Fibroblast of lung (primary cell): ENCODE data around the gene TCEA3. TPM values are rescaled to one million over a fixed set of nuclear protein-coding genes. Genes with fewer than 3 reads are reported as not detected.

Experiments used
- DNase-seq, 2 donors: peaks; one replicate each; pipeline versions ENCODE4 v3.0.0 to v3.0.0-alpha.2; 2010; ENCODE audit warnings: low read depth in 2 of 2
- H2AFZ ChIP-seq: 2 replicates; pipeline ENCODE4 v1.5.1; 2012; ENCODE audit warnings: low read length, control low read depth, inconsistent platforms
- H3K27ac ChIP-seq: 2 replicates; pipeline ENCODE4 v1.5.1; 2011; ENCODE audit warnings: low read length, control low read depth; ENCODE audit not compliant: insufficient read depth
- H3K27me3 ChIP-seq: 2 replicates; pipeline ENCODE4 v1.5.1; 2011; ENCODE audit warnings: mild to moderate bottlenecking, low read length; ENCODE audit not compliant: control insufficient read depth, insufficient read depth
- H3K36me3 ChIP-seq: 2 replicates; pipeline ENCODE4 v1.5.1; 2011; ENCODE audit warnings: low read length; ENCODE audit not compliant: control insufficient read depth, insufficient read depth
- H3K4me1 ChIP-seq: 2 replicates; pipeline ENCODE4 v1.5.1; 2011; ENCODE audit warnings: low read length; ENCODE audit not compliant: control insufficient read depth, insufficient read depth; ENCODE audit errors: extremely low read depth
- H3K4me2 ChIP-seq: 2 replicates; pipeline ENCODE4 v1.5.1; 2011; ENCODE audit warnings: low read length, control low read depth; ENCODE audit not compliant: insufficient read depth; ENCODE audit errors: extremely low read depth
- H3K4me3 ChIP-seq, 4 experiments: fragments of 200-600 bp in 1 of 4; sonication (generic) in 1 of 4; replicated peaks in 1 of 4; 2 replicates each; pipeline ENCODE4 v1.5.1; 2011 to 2016; ENCODE audit warnings: low read length in 4 of 4, low read depth in 3 of 4, mild to moderate bottlenecking in 3 of 4, control low read depth in 2 of 4, inconsistent platforms in 1 of 4, mixed read lengths in 1 of 4; ENCODE audit not compliant: insufficient read depth in 1 of 4; ENCODE audit errors: control extremely low read depth in 1 of 4
- H3K79me2 ChIP-seq: 2 replicates; pipeline ENCODE4 v1.5.1; 2012; ENCODE audit warnings: mild to moderate bottlenecking, low read length, inconsistent platforms; ENCODE audit not compliant: control insufficient read depth, insufficient read depth
- H3K9ac ChIP-seq: 2 replicates; pipeline ENCODE4 v1.5.1; 2011; ENCODE audit warnings: mild to moderate bottlenecking, low read length, control low read depth; ENCODE audit not compliant: insufficient read depth
- H3K9me3 ChIP-seq: 2 replicates; pipeline ENCODE4 v1.5.1; 2012; ENCODE audit warnings: low read depth, low read length; ENCODE audit not compliant: control insufficient read depth, insufficient read depth
- H4K20me1 ChIP-seq: 2 replicates; pipeline ENCODE4 v1.5.1; 2011; ENCODE audit warnings: low read length; ENCODE audit not compliant: control insufficient read depth, insufficient read depth; ENCODE audit errors: extremely low read depth
- EZH2 ChIP-seq: IDR thresholded peaks from 2 replicates; pipeline ENCODE4 v1.5.1; 2012; ENCODE audit warnings: low read length, control low read depth, mild to moderate bottlenecking; ENCODE audit errors: missing control alignments
- polyA plus RNA-seq, 2 donors: library from polyadenylated mRNA; depleted of rRNA in 1 of 2; stranded (reverse) in 1 of 2; unstranded in 1 of 2; fragments of >200 nt; gene quantifications; 2 replicates each; pipeline ENCODE4 v1.2.1, GENCODE V29; 2011 to 2012; ENCODE audit warnings: missing spikeins in 1 of 2
- total RNA-seq: library from RNA; depleted of rRNA; stranded (reverse); fragments of >200 nt; gene quantifications from 2 replicates; pipeline ENCODE4 v1.2.1, GENCODE V29; 2014
- TF ChIP-seq, protein P1 (sequence below), 2 donors: IDR thresholded peaks in 1 of 2; conservative IDR thresholded peaks in 1 of 2; 1 replicate in 1 of 2; 2 replicates in 1 of 2; pipeline ENCODE4 v1.5.1; 2011 to 2012; ENCODE audit warnings: low read length in 2 of 2, control low read depth in 1 of 2, inconsistent platforms in 1 of 2, low read depth in 1 of 2, mild to moderate bottlenecking in 1 of 2

TCEA3 gene
- total and polyA plus RNA-seq, 2 donors (not counting 1 experiment from before 2014, with no cell fraction given), result 12.3 to 44.6 TPM

DNA sequence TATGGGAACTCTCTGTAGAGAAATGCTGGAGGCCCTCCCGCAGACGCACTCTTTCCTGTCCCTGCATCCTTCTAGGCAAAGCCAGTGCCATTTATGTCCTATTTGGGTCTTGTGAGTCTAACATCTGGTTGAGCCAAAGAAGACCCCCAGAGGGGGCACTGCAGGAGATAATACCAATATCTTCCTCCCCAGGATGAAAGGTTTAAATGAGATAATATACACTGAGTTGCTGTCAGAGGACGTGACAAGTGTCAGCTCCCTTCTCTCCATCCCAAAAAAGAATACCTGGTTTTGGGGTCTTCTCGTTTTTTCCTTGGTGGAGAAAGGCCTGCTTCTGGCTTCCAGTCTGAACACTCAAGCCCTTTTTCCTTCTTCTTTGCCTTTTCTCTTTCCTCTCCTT lies 7.6 kb downstream of the TCEA3 start:
- H3K9me3 ChIP-seq, result no peaks in the 10 kb centered on the region
- H3K79me2 ChIP-seq, result no peaks in the 10 kb centered on the region
- H3K4me3 ChIP-seq, result no peak overlapping the region

DNA sequence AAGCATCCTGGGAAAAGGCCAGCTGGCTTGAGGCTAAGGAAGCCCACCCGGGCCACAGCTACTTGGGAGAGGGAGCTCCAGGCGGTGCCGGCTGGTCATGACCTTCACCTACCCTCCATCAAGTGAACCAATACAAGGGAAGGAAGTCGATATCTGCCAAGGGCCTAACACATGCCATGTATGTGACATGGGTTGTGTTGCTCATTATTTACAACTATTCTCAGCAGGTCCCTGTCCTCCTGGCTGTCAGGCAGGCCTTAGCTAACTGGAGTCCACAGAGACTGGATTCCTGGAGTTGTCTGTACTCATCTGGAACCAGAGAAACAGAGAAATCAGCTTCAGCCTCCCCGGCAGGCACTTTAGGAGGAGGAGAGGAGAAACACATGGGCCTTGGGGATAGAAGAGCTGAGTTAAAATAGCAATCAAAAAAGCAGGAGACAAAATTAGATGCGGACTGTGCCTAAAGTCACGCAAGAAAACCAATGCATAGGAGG lies 15.7 kb downstream of the TCEA3 start:
- Histone ChIP-seq H3K27ac (no peak overlapping the region), H3K9me3 (no peaks in the 10 kb centered on the region), H3K4me1 (peaks cover 9% of the 10 kb centered on the region), H3K79me2 (no peaks in the 10 kb centered on the region), H3K36me3 (no peaks in the 10 kb centered on the region), H4K20me1 (no peaks in the 10 kb centered on the region), H3K4me3 (no peak overlapping the region), H3K9ac (no peak overlapping the region), H2AFZ (no peak overlapping the region), H3K4me2 (no peak overlapping the region), H3K27me3 (no peaks in the 10 kb centered on the region)
- no peak for DNase-seq
- TF ChIP-seq EZH2, result no peak
- TF ChIP-seq, protein P1, sequence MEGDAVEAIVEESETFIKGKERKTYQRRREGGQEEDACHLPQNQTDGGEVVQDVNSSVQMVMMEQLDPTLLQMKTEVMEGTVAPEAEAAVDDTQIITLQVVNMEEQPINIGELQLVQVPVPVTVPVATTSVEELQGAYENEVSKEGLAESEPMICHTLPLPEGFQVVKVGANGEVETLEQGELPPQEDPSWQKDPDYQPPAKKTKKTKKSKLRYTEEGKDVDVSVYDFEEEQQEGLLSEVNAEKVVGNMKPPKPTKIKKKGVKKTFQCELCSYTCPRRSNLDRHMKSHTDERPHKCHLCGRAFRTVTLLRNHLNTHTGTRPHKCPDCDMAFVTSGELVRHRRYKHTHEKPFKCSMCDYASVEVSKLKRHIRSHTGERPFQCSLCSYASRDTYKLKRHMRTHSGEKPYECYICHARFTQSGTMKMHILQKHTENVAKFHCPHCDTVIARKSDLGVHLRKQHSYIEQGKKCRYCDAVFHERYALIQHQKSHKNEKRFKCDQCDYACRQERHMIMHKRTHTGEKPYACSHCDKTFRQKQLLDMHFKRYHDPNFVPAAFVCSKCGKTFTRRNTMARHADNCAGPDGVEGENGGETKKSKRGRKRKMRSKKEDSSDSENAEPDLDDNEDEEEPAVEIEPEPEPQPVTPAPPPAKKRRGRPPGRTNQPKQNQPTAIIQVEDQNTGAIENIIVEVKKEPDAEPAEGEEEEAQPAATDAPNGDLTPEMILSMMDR (conservative IDR thresholded peaks at IDR 0.05 in 1 of 2, IDR thresholded peaks at IDR 0.05 in 1 of 2; ENCODE audit: low read depth in 1 of 2, low read length in 2 of 2), result no peak

More for the DNA sequence above, 7.6 kb downstream of the TCEA3 start:
- H3K36me3 ChIP-seq, result no peaks in the 10 kb centered on the region
- TF ChIP-seq EZH2, result no peak
- TF ChIP-seq, protein P1 (conservative IDR thresholded peaks at IDR 0.05 in 1 of 2, IDR thresholded peaks at IDR 0.05 in 1 of 2; ENCODE audit: low read depth in 1 of 2, low read length in 2 of 2), result no peak
- peaks cover 5% of the 10 kb centered on the region for H3K4me1 ChIP-seq
- H3K4me2 ChIP-seq, result no peak overlapping the region
- H2AFZ ChIP-seq, result no peak overlapping the region
- H3K9ac ChIP-seq, result no peak overlapping the region
- no peak overlapping the region for H3K27ac ChIP-seq
- no peaks in the 10 kb centered on the region for H3K27me3 ChIP-seq
- DNase-seq, result no peak
- no peaks in the 10 kb centered on the region for H4K20me1 ChIP-seq

DNA sequence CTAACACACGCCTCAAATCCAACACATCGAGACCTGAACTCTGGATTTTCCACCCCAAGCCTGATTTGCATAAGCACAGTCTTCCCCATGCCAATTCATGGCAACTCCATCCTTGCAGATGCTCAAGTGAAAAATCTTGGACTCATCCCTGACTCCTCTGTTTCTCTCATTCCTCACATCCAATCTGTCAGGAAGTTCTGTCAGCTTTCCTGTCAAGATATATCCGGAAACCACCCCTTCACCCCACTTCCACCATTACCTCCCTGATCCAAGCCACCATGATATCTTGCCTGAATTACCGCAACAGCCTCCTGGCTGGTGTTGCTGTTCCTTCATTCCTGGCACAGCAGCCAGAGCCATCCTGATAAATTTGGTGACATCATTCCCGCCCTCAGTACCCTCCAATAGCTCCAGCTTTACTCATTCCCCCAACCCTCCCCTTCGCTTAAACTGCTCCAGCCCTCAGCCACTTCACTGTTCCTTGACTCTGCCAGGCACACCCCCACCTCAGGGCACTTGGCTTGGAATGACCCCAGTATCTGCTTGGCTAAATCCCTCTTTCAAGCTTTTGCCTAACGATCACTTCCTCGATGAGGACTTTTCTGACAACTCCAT lies 17.4 kb downstream of the TCEA3 start:
- no peaks in the 10 kb centered on the region for H3K27me3 ChIP-seq
- peaks cover 14% of the 10 kb centered on the region for H3K4me1 ChIP-seq
- H3K9me3 ChIP-seq, result no peaks in the 10 kb centered on the region
- no peaks in the 10 kb centered on the region for H3K79me2 ChIP-seq
- no peak overlapping the region for H3K9ac ChIP-seq
- no peaks in the 10 kb centered on the region for H3K36me3 ChIP-seq
- no peak overlapping the region for H3K27ac ChIP-seq
- H3K4me2 ChIP-seq, result no peak overlapping the region
- no peak for DNase-seq
- H4K20me1 ChIP-seq, result no peaks in the 10 kb centered on the region
- no peak overlapping the region for H3K4me3 ChIP-seq
- no peak for TF ChIP-seq EZH2
- TF ChIP-seq, protein P1 (conservative IDR thresholded peaks at IDR 0.05 in 1 of 2, IDR thresholded peaks at IDR 0.05 in 1 of 2; ENCODE audit: low read depth in 1 of 2, low read length in 2 of 2), result no peak
- H2AFZ ChIP-seq, result no peak overlapping the region
